22Rv1 (cell line): Measurements from ENCODE around the gene CDC42EP5.

Experiments
- ZFX ChIP-seq: fragments of 450-650 bp; IDR thresholded peaks from 2 replicates; pipeline ENCODE4 v1.6.1; 2017; ENCODE audit warnings: antibody characterized with exemption, borderline replicate concordance
- TF ChIP-seq, protein P1 (sequence below): fragments of 450-650 bp; IDR thresholded peaks from 2 replicates; pipeline ENCODE4 v1.5.1; 2017; ENCODE audit warnings: mild to moderate bottlenecking

DNA sequence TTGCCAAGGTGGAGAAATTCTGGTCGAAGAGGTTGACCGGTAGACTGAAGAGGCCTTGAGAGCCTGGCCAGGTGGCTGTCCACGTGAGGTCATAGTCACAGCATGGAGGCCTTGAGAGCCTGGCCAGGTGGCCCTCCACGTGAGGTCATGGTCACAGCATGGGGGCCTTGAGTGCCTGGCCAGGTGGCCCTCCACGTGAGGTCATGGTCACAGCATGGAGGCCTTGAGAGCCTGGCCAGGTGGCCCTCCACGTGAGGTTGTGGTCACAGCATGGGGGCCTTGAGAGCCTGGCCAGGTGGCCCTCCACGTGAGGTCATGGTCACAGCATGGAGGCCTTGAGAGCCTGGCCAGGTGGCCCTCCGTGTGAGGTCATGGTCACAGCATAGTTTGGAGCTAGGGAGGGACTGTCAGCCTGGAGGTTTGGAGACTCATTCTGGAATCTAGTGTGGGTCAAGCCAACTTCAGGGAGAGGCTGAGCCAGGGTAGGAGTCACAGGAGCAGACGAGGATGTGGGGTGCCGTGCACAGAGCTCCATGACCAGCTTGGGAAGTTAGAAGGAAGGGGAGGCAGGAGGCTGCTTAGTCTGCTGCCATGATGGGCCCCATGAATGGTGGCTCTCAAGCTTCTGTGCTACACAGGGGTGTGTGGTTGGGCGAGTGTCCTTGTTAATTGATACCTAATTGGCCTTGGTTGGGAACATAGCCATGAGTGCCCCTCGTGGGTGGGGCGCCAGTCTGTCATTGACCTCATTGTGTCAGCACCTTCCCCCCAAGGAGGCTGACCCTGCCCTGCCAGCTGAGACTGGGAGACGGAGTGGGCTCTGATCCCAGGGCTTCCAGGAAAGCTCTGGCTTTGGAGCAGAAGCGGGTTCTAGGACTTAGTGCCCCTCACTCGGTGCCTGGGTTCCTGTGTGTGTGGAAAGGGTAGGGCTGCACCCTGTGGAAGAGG, 13.5 kb downstream of the CDC42EP5 start:
- TF ChIP-seq, protein P1, sequence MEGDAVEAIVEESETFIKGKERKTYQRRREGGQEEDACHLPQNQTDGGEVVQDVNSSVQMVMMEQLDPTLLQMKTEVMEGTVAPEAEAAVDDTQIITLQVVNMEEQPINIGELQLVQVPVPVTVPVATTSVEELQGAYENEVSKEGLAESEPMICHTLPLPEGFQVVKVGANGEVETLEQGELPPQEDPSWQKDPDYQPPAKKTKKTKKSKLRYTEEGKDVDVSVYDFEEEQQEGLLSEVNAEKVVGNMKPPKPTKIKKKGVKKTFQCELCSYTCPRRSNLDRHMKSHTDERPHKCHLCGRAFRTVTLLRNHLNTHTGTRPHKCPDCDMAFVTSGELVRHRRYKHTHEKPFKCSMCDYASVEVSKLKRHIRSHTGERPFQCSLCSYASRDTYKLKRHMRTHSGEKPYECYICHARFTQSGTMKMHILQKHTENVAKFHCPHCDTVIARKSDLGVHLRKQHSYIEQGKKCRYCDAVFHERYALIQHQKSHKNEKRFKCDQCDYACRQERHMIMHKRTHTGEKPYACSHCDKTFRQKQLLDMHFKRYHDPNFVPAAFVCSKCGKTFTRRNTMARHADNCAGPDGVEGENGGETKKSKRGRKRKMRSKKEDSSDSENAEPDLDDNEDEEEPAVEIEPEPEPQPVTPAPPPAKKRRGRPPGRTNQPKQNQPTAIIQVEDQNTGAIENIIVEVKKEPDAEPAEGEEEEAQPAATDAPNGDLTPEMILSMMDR = no peak
- no peak for TF ChIP-seq ZFX
